Activated naive CD4-positive, alpha-beta T cell treated with anti-CD3 and anti-CD28 coated beads, Interleukin-2, amount 50 U/mL, for 24 hours (primary cell): ENCODE results near the gene EXOC2.

Source experiments
- H3K27ac Mint-ChIP-seq: one replicate; pipeline ENCODE4 v1.8.0; 2021; ENCODE audit warnings: mild to moderate bottlenecking, mixed read lengths
- H3K27me3 Mint-ChIP-seq: one replicate; pipeline ENCODE4 v1.8.0; 2021; ENCODE audit warnings: mixed read lengths
- H3K36me3 Mint-ChIP-seq: one replicate; pipeline ENCODE4 v1.8.0; 2021; ENCODE audit warnings: mixed read lengths
- H3K4me1 Mint-ChIP-seq: one replicate; pipeline ENCODE4 v1.8.0; 2021; ENCODE audit warnings: mixed read lengths
- H3K4me3 Mint-ChIP-seq: one replicate; pipeline ENCODE4 v1.8.0; 2021; ENCODE audit warnings: mild to moderate bottlenecking, mixed read lengths
- H3K9me3 Mint-ChIP-seq: one replicate; pipeline ENCODE4 v1.8.0; 2021; ENCODE audit warnings: mixed read lengths

Gene EXOC2

GRCh38 chr6:603265-603664 lies 89.7 kb downstream of the EXOC2 start:
- H3K9me3 Mint-ChIP-seq = no peaks in the 10 kb centered on the region
- no peaks in the 10 kb centered on the region for H3K27me3 Mint-ChIP-seq
- no peaks in the 10 kb centered on the region for H3K4me1 Mint-ChIP-seq
- H3K36me3 Mint-ChIP-seq = peaks cover 22% of the 10 kb centered on the region
- H3K27ac Mint-ChIP-seq = no peak overlapping the region
- H3K4me3 Mint-ChIP-seq = no peak overlapping the region

- H3K27ac Mint-ChIP-seq = no peak overlapping the region
- H3K36me3 Mint-ChIP-seq = peaks cover 8% of the 10 kb centered on the region
- no peaks in the 10 kb centered on the region for H3K4me1 Mint-ChIP-seq
- no peak overlapping the region for H3K4me3 Mint-ChIP-seq
- no peaks in the 10 kb centered on the region for H3K27me3 Mint-ChIP-seq
- no peaks in the 10 kb centered on the region for H3K9me3 Mint-ChIP-seq
Observed at GRCh38 chr6:599576-600448, 93.1 kb downstream of the EXOC2 start.

DNA sequence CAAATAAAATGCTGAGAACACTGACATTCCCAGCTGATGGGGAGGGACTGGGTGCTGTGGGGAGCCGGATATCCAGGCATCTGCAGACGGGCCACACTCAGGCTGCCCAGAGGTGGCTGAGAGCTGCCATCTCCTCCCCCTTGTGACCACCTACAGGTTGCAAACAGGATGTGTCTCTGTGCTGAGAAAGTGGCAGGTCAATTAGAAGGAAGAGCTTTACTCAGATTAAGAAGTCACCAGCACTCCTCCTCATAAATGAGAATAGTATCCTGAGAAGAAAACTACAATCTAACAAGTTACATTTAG lies 99.1 kb downstream of the EXOC2 start:
- Mint-ChIP-seq H3K4me3 (no peak overlapping the region), H3K9me3 (no peaks in the 10 kb centered on the region), H3K4me1 (peaks cover 9% of the 10 kb centered on the region), H3K27ac (no peak overlapping the region), H3K27me3 (no peaks in the 10 kb centered on the region), H3K36me3 (peaks cover 18% of the 10 kb centered on the region)

DNA sequence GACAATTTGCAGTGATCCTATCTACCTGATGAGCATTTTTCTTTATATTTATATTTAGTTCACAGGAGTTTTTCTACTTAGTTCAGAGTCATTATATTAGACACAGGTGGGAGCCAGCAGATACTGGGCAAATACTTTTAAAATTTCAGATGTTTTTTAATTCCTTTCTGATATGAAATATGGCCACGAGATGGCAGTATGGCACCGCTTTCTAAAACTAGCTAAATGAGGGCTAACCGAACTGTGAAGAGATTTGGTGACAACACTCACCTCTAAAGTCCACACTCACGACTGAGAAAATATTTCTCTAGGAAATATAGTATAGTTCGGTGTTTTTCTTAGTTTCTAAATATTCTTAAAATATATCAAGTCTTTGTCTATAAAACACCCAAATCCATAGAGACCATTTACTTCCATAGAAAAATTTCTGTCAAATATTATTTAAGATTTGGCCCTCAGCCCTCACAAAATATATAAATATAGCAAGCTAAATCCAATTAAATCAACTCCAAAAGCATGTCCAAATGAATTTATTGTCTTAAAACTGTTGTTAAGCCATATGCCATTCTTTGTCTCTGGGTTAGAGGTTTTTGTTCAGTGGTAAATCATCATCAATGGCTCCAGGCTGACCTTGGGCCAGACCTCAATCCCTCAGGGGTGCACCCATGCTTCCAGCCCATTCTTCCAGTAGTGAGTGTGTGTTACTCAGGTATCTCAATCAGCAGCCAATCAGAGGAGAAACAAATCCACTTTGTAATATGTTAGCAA lies 99.6 kb downstream of the EXOC2 start:
- H3K9me3 Mint-ChIP-seq = no peaks in the 10 kb centered on the region
- H3K4me1 Mint-ChIP-seq = peaks cover 9% of the 10 kb centered on the region
- peak overlapping the region; percentile 67 for H3K27ac Mint-ChIP-seq
- no peak overlapping the region for H3K4me3 Mint-ChIP-seq
- H3K36me3 Mint-ChIP-seq = peaks cover 21% of the 10 kb centered on the region
- no peaks in the 10 kb centered on the region for H3K27me3 Mint-ChIP-seq

- Mint-ChIP-seq H3K27me3 (no peaks in the 10 kb centered on the region), H3K4me1 (peaks cover 9% of the 10 kb centered on the region), H3K9me3 (no peaks in the 10 kb centered on the region), H3K4me3 (no peak overlapping the region), H3K36me3 (peaks cover 17% of the 10 kb centered on the region), H3K27ac (no peak overlapping the region)
Observed at GRCh38 chr6:589090-589489, 103.8 kb downstream of the EXOC2 start.

DNA sequence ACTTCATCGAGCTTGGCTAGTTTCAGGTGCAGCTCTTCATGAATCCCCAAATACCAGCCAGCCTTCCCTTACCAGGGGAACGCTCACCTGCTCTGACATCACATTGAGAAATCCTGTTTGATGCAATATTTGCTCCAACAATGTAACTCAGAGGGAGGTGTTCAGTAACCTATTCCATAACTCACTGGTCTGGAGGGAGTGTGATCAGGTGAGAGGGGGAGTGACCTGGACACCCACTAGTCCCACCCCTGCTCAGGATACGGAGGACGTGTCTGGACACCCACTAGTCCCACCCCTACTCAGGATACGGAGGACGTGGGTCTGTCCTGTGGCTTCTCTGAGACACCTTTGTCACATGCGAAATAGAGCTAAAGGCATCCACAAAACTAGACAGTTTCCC lies 106.4 kb downstream of the EXOC2 start:
- no peak overlapping the region for H3K27ac Mint-ChIP-seq
- no peaks in the 10 kb centered on the region for H3K27me3 Mint-ChIP-seq
- peaks cover 11% of the 10 kb centered on the region for H3K36me3 Mint-ChIP-seq
- H3K4me1 Mint-ChIP-seq = peaks cover 22% of the 10 kb centered on the region
- H3K9me3 Mint-ChIP-seq = no peaks in the 10 kb centered on the region
- H3K4me3 Mint-ChIP-seq = no peak overlapping the region

DNA sequence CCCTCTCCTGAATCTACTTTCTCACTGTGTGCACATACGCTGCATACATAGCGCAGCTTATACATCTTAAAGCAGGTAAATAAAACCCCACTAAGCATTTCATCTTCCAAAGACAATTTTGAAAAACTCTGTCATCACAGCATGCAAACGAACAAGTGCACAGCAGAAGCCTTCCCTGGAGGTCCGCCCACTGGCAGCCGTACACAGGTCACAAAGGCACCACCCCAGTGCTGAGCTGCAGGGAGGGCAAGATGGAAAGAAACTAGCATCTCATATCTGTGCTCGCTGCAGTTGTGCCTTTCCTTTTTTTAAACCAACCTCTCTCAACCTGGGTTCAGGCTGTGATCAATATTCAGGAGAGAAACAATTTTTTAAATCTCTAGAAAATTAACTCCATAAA lies 109.3 kb downstream of the EXOC2 start:
- H3K36me3 Mint-ChIP-seq = peaks cover 1% of the 10 kb centered on the region
- H3K9me3 Mint-ChIP-seq = no peaks in the 10 kb centered on the region
- peaks cover 17% of the 10 kb centered on the region for H3K4me1 Mint-ChIP-seq
- no peak overlapping the region for H3K4me3 Mint-ChIP-seq
- H3K27ac Mint-ChIP-seq = no peak overlapping the region
- no peaks in the 10 kb centered on the region for H3K27me3 Mint-ChIP-seq

DNA sequence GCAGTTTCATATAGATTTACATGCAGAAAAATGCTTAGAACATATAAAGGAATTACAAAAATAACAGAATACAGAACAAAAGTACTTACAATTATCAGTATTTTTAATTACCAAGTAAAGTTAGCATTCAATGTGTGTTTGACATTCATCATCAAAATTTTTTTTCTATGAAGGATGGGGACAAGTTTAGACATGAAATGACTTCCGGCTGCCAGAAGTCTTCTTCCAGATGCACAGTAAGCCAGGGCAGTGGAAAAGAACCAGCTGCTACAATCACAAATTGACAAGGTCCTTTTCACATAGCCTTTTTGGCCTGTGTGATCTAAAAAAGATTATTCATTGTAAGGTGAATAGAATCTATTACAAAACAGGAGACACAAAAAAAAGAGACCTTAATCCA lies 109.8 kb downstream of the EXOC2 start:
- H3K27ac Mint-ChIP-seq = no peak overlapping the region
- peaks cover 22% of the 10 kb centered on the region for H3K4me1 Mint-ChIP-seq
- no peak overlapping the region for H3K4me3 Mint-ChIP-seq
- H3K9me3 Mint-ChIP-seq = no peaks in the 10 kb centered on the region
- no peaks in the 10 kb centered on the region for H3K27me3 Mint-ChIP-seq
- H3K36me3 Mint-ChIP-seq = no peaks in the 10 kb centered on the region

- no peak overlapping the region for H3K4me3 Mint-ChIP-seq
- H3K4me1 Mint-ChIP-seq = peaks cover 23% of the 10 kb centered on the region
- H3K9me3 Mint-ChIP-seq = no peaks in the 10 kb centered on the region
- no peaks in the 10 kb centered on the region for H3K27me3 Mint-ChIP-seq
- H3K36me3 Mint-ChIP-seq = no peaks in the 10 kb centered on the region
- no peak overlapping the region for H3K27ac Mint-ChIP-seq
Observed at GRCh38 chr6:582370-582769, 110.6 kb downstream of the EXOC2 start.

- peaks cover 23% of the 10 kb centered on the region for H3K4me1 Mint-ChIP-seq
- no peaks in the 10 kb centered on the region for H3K9me3 Mint-ChIP-seq
- no peaks in the 10 kb centered on the region for H3K27me3 Mint-ChIP-seq
- no peak overlapping the region for H3K27ac Mint-ChIP-seq
- H3K4me3 Mint-ChIP-seq = no peak overlapping the region
- no peaks in the 10 kb centered on the region for H3K36me3 Mint-ChIP-seq
Observed at GRCh38 chr6:579339-579738, 113.6 kb downstream of the EXOC2 start.

DNA sequence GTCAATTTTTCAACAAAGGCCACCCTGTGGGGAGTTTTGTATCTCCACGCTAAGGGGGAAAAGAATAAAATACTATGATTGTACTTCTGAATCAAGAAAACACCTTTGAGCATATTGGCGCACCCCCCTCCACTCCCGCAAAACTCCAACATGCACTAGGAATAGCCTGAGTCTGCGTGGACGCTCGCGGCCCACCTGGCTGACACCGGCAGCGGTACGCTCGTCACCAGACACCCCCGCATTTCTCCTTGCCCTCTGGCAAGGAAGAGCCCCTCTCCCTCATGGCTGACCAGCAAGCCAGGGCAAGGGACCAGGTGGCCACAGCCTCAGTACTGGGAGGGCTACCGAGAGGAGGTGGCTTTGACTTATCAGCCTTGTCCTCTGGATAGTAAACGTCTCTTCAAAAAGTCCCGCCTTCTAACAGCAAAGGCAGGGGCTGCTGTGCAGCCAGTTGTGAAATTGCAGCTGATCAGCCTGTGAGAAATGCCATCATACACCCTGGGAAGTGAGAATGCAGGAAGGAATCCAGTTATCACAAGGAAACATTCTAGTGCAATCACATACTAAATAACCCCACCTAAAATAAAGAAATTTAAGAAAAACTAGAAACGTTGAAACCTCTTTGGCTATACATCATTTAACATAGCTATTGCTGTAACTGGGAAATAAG lies 120.2 kb downstream of the EXOC2 start:
- H3K9me3 Mint-ChIP-seq = no peaks in the 10 kb centered on the region
- H3K36me3 Mint-ChIP-seq = peaks cover 6% of the 10 kb centered on the region
- no peak overlapping the region for H3K27ac Mint-ChIP-seq
- no peaks in the 10 kb centered on the region for H3K27me3 Mint-ChIP-seq
- H3K4me3 Mint-ChIP-seq = no peak overlapping the region
- no peaks in the 10 kb centered on the region for H3K4me1 Mint-ChIP-seq

GRCh38 chr6:571892-572291 lies 121.0 kb downstream of the EXOC2 start:
- Mint-ChIP-seq H3K4me1 (no peaks in the 10 kb centered on the region), H3K4me3 (no peak overlapping the region), H3K9me3 (no peaks in the 10 kb centered on the region), H3K27me3 (no peaks in the 10 kb centered on the region), H3K36me3 (peaks cover 6% of the 10 kb centered on the region), H3K27ac (no peak overlapping the region)

DNA sequence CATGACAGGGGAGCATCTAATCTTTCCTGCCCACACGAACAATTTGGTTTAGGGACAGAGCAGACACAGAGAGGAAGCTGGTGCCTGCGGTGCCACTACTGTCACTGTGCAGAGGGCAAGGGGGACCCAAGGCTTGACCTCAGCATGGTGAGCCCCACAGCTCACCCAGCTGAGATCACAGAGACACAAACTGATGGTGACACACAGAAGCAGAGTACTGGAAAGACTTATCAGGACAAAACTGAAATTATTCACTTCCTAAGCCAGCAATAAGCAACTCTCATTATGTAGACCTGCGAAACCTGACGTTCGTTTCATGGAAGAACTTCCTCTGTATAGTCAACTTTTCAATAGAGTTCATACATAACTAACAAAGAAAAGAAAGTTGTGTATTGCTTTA lies 122.1 kb downstream of the EXOC2 start:
- Mint-ChIP-seq H3K27ac (no peak overlapping the region), H3K4me3 (no peak overlapping the region), H3K36me3 (peaks cover 6% of the 10 kb centered on the region), H3K27me3 (no peaks in the 10 kb centered on the region), H3K4me1 (no peaks in the 10 kb centered on the region), H3K9me3 (no peaks in the 10 kb centered on the region)

DNA sequence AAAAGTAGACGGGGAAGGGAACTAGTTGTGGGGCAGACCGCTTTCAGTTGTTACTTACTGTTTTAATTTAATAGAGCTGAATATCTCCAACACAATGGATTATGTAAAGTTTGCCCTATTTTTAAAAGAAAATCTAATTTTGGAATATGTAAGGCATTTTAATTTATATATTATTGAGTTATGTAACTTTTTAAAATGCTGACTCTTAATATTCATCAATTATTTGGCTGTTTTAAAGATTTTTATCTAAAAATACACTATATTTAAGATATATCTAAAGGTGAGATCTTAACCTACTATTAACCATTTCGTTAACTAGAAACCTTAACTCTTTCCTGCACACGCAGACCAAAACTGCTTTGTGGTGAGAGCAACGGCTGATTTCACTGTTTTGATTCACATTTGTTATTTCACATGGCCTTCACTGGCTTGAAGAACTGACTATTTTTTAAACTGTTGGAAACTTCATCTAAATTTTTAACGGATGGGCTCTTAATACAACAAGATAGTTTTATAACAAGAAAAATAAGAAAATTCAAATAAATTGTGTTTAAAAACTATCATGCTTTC lies 123.9 kb downstream of the EXOC2 start:
- H3K4me3 Mint-ChIP-seq = no peak overlapping the region
- H3K4me1 Mint-ChIP-seq = no peaks in the 10 kb centered on the region
- H3K36me3 Mint-ChIP-seq = peaks cover 8% of the 10 kb centered on the region
- H3K27me3 Mint-ChIP-seq = no peaks in the 10 kb centered on the region
- no peak overlapping the region for H3K27ac Mint-ChIP-seq
- no peaks in the 10 kb centered on the region for H3K9me3 Mint-ChIP-seq

GRCh38 chr6:568085-568484 lies 124.9 kb downstream of the EXOC2 start:
- Mint-ChIP-seq H3K27ac (no peak overlapping the region), H3K36me3 (peaks cover 6% of the 10 kb centered on the region), H3K4me3 (no peak overlapping the region), H3K4me1 (no peaks in the 10 kb centered on the region), H3K27me3 (no peaks in the 10 kb centered on the region), H3K9me3 (no peaks in the 10 kb centered on the region)

GRCh38 chr6:563863-564262 lies 129.1 kb downstream of the EXOC2 start:
- Mint-ChIP-seq H3K4me1 (peaks cover 21% of the 10 kb centered on the region), H3K4me3 (no peak overlapping the region), H3K36me3 (peaks cover 17% of the 10 kb centered on the region), H3K9me3 (no peaks in the 10 kb centered on the region), H3K27me3 (no peaks in the 10 kb centered on the region), H3K27ac (no peak overlapping the region)
